Activated T-helper 1 cell treated with Interleukin-2 at 50 U/mL for 16 hours (primary cell): ENCODE measurements around the gene CLPTM1L.
"Not testable (repeated sequence)": the region's sequence is repeated elsewhere in the genome, so short reads cannot be mapped to it uniquely, and the experiment has no call there.

Experiments
- DNase-seq: peaks from one replicate; pipeline ENCODE4 v3.0.0-alpha.2; 2020; ENCODE audit warnings: low read depth

CLPTM1L gene

GRCh38 chr5:1359713-1360112 is 14.8 kb upstream of the CLPTM1L start:
- DNase-seq: no peak

DNA sequence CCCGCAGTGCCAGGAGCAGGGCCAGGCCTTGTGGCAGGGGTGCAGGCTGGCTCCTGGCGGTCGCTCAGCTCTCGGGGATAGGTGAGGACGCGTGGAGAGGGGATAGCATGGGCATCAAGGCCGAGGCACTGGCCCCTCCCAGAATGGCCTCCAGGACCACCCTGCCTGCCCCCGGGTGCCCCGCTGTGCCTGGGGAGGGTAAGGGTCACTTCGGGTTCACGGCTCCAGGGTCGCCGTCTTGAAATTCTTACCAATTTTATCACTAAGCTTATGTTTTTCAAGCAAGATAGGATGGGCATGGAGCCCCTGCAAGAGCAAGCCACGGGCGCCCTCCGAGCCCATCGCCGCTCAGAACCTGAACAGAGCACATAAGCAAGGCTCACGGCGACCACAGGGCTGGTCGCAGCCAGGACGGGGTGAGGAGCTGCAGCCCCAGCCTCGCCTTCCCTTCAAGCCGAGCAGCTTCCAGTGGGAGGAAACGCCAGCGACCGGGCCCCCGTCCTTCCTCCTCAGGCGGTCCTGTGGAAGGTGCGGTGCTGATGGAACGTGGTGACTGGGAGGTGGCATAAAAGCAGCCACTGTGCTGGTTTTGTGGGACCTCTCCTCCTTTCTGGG is 14.2 kb upstream of the CLPTM1L start:
- DNase-seq: no peak

- no peak for DNase-seq
These were observed 13.8 kb upstream of the CLPTM1L start for GRCh38 chr5:1358726-1359025.

- no peak for DNase-seq
These were observed 13.2 kb upstream of the CLPTM1L start for GRCh38 chr5:1357946-1358725.

DNA sequence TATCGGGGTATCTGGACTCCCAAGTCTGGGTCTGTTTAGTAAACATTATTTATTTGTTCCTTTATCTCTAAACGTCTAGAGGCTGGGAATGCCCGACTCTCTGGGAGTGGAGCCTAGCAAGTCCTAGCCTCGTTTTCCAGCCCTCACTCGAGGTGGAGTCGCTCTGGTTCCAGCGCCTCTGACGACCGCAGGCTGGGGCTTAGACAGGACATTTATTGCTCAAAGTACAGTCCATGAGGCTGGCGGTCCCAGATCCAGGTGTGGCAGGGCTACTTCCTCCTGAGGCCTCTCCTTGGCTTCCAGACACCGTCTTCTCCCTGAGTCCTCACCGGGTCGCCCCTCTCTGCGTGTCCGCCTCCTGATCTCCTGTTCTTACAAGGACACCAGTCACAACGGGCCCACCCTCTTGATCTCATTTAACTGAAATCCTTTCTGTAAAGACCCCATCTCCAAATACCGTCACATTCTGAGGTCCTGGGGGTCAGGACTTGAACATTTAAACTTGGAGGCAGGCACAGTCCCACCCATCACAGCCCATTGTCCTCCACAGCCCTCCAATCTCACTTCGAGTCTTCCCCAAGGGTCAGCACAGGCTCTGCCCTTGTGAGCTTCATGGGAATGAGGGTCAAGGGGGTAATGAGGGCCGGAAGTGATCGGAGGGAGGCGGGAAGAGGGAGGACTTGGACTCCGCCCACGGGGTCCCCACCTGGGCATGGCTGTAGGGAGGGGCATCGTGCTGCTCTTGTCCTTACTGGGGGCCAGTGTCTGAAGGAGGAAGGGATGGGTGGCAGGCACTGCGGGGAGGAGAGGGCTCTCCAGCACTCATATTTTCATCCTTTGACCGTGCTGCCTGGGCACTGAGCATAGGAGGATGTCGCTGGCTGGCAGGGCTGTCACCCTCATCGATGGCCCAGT is 12.2 kb upstream of the CLPTM1L start:
- DNase-seq: no peak

GRCh38 chr5:1354576-1354975 is 9.7 kb upstream of the CLPTM1L start:
- no peak for DNase-seq

DNA sequence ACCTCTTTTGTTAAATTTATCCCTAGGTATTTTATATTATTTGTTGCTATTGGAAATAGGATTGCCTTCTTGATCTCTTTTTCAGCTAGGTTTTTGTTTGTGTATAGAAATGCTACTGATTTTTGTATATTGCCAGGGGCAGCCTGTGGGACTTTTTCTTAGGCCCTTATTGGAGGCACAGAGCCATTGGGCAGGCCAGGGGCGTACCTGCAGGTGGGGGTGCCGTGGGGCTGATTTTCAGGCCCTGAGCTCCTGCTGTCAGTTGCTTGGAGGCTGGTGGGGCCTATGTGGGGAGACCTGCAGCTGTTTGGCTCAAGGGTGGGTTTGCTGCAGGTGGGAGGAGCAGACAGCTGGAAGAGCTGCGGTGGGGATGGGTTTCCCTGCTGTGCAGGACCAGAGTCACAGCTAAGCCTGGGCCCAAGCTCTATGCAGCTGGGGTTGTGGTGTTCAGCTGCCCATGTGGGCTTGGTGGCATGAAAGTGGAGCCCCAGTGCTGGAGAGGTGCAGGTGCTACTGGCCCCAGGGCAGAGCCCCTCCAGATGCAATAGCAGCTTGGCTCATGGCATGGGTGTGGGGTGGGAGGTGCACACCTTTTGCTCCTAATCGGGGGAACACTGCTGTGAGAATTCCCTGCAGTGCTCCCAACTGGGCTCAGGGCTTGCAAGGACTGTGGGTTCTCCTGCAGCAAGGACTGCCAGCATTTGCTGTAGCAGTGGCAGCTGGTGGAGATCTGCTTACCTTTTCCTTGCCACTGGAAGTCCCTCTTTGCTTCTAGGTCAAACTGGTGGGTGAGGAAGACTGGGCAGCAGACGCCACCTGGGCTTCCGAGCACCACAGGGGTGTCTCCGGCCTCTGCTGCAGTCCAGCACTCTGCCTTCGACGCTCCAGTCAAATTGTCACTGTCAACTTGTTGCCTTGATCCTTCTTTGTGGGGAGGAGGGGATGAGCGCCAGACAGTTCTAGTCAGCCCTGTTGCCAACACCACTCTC is 7.6 kb upstream of the CLPTM1L start:
- no peak for DNase-seq

- DNase-seq: no peak
These were observed 6.3 kb upstream of the CLPTM1L start for GRCh38 chr5:1351156-1351555.

DNA sequence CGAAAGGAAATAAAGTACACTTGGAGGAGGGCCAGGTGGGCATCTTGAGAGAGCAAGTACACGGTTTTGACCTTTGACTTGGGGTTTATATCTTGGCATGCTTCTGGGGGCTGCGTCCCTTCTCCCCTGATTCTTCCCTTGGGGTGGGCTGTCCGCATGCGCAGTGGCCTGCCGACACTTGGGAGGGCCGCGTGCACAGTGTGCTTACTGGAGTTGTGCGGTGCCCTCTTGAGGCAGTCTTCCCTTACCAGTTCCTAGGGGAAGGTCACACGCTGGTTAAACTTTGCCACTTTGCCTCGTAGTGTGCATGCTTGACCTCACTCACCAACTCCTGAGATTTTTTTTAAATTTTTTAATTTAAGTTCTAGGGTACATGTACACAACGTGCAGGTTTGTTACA is 4.3 kb upstream of the CLPTM1L start:
- no peak for DNase-seq

- no peak for DNase-seq
These were observed 4.0 kb upstream of the CLPTM1L start for GRCh38 chr5:1348986-1349245.

DNA sequence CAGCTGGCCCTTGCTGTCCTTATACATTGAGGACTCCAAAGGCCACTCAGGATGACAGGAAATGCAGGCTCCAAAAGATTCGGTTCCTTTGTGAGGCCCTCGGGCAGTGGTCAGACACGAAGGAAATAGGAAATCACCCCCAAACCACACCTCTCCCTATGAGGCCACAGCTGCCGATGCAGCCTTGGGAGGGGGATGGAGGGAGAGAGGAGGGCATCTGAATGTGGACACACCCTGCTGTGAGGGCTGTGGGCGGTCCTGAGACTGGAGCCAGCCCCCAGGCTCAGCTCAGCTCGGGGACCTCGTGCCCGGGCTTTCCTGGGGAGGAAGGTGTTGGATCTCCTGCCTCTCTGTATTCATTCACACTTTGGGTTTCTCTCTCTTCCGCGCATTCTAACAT is 2.7 kb upstream of the CLPTM1L start:
- DNase-seq: no peak

DNA sequence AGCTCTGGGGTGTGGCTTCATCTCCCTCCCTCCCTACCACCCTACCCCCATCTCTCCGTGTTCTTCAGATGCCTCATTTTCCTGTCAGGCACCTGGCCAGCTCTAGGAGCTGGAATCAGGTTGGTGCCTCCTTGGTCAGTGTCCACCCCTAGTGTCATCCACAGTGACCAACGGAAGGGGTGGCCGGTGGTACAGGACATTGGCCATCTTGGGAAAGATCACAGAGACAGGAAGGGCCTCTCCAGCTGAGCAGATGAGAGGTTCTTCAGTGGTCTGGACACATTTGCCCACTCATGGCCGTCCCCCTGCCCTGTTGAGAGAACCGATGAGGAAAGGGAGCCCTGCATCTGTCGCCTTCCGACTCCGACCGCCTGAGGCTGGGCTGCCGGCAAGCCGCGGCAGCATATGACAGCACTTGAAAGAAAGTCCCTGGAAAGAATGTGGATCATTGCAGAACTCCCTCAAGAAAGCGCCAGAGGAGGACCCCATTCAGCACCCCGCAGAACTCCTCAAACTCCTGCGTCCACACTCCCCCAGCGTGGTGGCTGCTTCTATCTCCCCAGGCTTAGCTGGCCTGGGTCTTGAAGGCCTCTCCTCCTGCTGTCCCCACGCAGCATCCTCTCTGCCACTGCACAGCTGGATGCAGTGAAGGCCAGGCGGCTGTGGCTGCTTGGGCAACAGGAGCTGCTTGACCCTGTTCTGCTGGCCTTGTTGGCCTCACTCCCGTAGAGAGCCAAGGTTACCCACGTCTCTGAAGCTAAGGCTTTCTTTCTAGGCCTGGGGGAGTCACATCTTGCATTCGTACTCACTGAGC is 1.9 kb upstream of the CLPTM1L start:
- DNase-seq: no peak

DNA sequence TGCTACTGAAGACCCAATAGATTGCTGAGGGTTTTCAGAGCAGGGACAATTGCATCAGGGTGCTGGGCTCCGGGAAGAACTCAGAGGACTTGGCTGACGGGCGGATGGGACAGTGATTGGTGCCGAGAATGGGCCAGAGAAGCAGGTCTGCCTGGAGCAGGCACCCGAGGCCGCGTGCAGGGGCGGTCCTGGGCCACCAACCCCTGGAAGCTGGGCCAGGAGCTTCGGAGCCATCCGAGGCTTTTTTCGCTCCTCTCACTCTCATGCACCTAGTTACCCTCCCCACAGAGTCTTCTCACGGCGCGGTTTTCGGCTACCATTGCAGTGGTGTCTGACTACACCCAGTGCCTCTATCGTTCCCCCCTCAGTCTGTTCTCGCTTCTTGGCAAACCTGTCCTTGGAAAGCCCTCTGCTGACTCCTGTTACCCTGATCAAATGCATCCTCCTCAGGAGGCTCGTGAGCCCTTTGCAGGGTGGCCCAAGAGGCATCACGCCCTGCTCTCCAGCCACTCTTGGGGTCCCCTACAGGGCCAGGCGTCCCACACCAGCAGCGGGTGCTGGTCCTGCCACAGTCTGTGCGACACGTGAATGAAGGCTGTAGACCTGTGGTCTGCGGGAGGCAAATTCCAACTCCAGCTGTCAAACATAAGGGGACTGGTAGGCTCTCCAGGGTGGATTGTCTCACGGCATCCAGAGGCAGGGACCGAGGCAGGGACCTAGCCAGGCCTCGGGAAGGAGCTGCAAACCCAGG is 1.2 kb upstream of the CLPTM1L start:
- DNase-seq: no peak

- peak; percentile 5 for DNase-seq
These were observed 683 bp downstream of the CLPTM1L start for GRCh38 chr5:1343931-1344901.

DNA sequence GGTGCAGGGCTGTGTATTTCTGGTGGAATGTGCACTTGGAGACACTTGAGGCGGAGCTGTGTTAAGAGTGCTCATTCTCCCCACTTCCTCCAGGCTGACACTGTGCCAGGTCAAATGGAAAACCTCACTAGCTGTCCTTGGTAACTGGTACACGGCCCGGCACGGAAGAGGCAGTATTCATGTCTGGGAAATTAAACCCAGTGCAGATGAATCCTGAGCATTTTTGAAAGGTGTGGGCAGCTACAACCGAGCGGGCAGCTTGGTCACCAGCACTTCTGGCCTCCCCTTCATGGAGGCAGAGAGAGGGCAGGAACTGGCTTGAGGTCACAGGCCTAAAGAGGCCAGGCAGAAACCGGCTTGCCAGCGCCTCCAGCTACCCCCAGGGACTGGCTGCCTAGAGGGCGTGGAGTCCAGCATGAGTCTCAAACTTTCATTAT is 1.6 kb downstream of the CLPTM1L start:
- no peak for DNase-seq

DNA sequence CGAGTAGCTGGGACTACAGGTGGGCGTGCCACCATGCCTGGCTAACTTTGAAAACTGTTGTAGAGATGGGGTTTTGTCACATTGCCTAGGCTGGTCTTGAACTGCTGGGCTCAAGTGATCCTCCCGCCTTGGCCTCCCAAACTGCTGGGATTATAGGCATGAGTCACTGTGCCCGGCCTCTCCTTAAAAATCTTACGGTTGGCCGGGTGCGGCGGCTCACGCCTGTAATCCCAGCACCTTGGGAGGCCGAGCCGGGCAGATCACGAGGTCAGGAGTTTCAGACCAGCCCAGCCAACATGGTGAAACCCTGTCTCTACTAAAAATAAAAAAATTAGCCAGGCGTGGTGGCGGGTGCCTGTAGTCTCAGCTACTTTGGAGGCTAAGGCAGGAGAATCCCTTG is 2.2 kb downstream of the CLPTM1L start:
- DNase-seq: not testable (repeated sequence)

DNA sequence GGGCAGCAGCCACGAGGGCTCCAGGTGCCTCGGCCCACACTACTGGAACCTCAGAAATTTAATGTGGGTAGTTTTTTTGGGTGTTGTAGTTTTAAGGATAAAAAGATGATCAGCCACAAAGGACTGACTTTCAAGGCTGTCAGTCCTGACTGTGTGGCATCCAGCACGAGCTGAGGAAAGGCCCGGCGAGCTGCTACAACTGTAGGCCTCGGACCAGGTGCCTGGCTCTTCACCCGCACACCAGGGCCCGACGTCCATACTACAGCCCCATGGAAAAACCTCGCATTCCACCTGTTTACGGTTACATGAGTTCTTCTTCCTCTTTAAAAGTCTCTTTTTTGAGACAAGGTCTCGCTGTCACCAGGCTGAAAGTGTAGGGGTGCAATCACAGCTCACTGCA is 2.6 kb downstream of the CLPTM1L start:
- DNase-seq: no peak

DNA sequence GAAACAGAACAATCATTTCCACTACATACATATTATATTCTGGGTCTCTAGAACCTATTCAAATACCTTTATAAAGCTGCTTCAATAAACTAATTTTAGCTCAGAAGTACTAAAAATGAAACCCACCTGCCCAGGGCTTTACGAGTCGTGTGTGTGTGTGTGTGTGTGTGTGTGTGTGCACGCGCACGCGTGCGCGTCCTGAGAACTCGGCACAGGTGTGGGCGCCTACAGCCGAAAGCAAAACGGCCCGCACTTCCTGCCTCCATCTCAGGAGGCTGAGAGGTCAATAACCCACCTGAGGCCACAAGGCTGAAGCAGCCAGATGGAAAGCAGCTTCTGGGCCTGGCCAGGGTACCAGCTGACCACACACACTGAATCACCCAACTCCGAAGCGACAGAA is 3.0 kb downstream of the CLPTM1L start:
- DNase-seq: no peak

DNA sequence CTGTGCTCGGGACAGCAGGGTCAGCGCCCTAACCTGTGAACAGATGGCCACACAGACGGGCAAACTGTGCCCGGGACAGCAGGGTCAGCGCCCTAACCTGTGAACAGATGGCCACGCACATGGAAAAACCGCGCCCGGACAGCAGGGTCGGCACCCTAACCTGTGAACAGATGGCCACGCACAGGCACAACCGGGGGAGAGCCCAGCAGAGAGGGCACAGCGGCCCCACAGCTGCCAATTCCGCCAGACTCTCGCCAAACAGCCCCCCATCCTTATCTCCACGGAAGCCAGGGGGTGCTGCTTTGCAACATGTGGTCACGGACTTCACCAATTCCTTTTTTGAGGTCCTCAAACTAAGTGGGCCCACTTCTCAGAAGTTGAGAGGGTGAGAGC is 5.1 kb downstream of the CLPTM1L start:
- DNase-seq: not testable (repeated sequence)
